HK-2 (cell line): ENCODE measurements around the gene SIGLEC8.
"Not testable (repeated sequence)": the region's sequence is repeated elsewhere in the genome, so short reads cannot be mapped to it uniquely, and the experiment has no call there.

Source experiments
- DNase-seq: peaks from one replicate; pipeline ENCODE4 v3.0.0-alpha.2; 2018; ENCODE audit not compliant: unreplicated experiment

Gene SIGLEC8

GRCh38 chr19:51458051-51458645 lies at the start of gene SIGLEC8:
SIGLEC8 (minus strand) TSS chr19:51458454; CDS start chr19:51458387, 67 bp downstream.
- DNase-seq, result no peak

DNA sequence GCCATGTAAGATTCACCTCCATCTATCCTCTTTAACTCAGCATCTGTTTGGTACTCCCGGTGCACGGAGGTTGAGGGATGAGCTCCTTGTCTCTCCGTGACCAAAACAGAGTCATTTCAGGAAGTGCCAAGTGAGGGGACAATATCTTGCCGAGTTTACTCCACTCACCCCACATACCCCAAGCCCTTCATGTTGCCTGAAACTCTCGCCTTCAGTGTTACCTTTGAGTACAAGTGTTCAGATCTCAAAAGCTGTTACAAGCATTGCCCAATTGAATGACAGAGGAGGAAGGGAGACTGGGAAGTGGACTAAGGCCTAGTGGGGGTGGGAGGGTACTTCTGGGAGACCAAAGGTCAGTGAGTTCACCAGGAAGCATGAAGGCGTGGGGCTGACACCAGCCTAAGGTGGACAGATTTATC lies 49.4 kb upstream of the SIGLEC8 start:
- DNase-seq, result no peak

GRCh38 chr19:51507192-51507591 lies 48.9 kb upstream of the SIGLEC8 start:
- DNase-seq, result no peak

GRCh38 chr19:51505904-51506303 lies 47.6 kb upstream of the SIGLEC8 start:
- DNase-seq, result no peak

DNA sequence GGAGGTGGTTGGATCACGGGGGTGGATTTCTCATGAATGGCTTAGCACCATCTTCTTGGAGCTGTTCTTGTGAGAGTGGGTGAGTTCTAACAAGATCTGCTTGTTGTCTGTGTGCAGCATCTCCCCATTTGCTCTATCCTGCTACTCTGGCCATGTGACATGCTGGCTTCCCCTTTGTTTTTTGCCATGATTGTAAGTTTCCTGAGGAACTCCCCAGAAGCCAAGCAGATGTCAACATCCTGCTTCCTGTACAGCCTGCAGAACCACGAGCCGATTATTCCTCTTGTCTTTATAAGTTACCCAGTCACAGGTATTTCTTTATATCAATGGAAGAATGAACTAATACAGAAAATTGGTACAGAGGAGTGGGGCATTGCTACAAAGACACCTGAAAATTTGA lies 45.6 kb upstream of the SIGLEC8 start:
- DNase-seq, result no peak

DNA sequence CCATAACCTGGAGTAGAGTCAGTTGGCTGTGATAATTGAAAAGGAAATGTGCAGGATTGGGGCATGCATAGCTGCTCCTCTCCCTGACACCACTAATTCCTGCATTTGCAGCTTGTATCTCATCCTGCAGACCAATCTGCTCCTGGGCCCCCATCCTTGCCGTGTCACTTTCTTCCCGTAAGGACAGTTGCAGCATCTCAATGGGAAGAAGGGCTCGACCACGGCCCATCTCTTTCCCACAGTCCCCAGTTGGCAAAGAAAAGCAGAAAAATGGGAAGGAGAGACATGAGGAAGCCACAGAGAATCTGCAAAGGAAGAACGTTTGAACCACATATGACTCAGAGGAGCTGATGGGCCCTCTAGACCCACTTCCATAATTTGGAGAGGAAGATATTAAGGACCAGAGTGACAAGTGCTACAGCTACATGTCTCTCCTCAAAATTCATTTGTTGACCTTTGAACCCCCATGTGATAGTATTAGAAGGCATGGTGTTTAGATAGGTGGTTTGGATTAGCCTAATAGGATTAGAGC lies 45.1 kb upstream of the SIGLEC8 start:
- no peak for DNase-seq

GRCh38 chr19:51501594-51502263 lies 43.5 kb upstream of the SIGLEC8 start, which contains the start of gene SIGLEC12:
SIGLEC12 (minus strand) TSS chr19:51501800; CDS start chr19:51501733, 67 bp downstream.
- DNase-seq, result no peak

DNA sequence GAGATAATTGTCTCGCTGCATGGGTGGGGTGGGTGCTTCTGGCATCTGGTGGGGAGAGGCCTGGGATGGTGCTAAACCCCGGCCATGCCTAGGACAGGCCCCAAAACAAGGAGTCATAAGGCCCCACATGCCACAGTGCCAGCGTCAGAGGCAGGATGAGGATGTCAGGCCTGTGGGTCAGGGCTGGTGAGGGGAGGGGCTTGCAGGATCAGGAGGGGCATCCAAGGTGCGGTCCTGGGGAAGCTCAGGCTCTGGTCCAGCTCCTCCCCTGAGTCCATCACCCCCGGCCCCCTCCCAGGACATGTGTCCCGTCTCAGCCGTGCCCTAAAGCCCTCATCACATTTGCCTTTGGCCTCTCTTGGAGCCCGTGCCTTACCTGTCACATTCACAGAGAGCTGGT lies 42.7 kb upstream of the SIGLEC8 start:
- not testable (repeated sequence) for DNase-seq

DNA sequence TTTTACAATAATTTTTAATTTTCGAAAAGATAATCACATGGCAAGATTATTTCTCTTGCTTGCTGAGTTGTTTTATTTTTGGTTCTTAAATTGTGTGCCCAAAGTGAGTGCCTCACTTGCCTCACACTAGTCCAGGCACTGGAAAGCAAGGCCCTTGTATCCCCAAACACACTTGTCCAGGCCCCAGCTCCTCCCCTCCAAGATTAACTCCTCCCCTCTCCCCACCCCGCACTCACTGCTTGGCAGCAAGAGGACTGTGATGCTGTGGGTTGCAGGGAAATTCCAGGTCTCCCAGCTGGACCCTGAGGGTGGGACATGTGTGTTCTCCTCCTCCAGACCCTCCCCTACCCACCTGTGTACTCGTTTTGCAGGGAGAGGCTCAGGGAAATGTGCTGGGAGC lies 39.4 kb upstream of the SIGLEC8 start:
- no peak for DNase-seq

- no peak for DNase-seq
These were observed 35.5 kb upstream of the SIGLEC8 start for GRCh38 chr19:51493776-51494175.

DNA sequence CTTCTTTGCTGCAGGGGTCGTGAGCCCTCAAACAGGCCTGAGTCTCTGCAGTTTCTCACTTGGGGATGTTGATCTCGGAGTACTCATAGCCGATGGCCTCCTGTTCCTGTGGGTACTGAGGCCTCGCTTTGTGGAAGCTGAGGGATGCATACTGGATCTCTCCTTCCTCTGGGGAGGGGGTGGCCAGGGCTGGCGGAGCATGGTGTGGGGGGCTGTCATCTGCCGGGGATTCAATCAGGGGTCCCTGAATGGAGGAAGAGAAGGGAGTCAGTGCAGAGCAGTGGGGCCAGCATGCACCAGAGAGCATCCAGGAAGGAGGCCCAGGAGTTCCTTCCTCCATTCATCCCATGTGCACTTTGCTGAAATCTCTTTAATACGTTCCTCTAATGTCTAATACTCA lies 33.3 kb upstream of the SIGLEC8 start:
- DNase-seq, result no peak

DNA sequence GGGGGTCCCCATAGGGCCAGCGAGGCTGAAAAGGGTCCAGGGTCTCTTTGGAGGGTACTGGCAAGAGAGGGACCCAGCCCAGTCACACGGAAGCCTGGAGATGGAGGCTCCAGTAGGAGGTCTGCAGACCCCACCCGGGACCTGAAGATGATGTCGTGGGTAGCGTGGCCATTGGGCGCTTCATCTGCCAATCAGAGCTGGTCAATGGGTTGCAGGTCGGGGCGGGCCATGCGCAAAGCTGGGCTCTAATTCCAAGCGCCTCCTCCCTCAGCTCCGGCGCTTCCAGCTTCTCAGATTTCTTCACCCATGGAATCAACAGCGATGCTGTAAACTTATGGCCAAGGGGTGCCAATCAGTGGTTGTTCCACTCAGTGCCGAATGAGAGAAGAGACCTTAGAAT lies 32.4 kb upstream of the SIGLEC8 start:
- DNase-seq, result no peak

- DNase-seq, result no peak
These were observed 30.9 kb upstream of the SIGLEC8 start for GRCh38 chr19:51489113-51489512.

DNA sequence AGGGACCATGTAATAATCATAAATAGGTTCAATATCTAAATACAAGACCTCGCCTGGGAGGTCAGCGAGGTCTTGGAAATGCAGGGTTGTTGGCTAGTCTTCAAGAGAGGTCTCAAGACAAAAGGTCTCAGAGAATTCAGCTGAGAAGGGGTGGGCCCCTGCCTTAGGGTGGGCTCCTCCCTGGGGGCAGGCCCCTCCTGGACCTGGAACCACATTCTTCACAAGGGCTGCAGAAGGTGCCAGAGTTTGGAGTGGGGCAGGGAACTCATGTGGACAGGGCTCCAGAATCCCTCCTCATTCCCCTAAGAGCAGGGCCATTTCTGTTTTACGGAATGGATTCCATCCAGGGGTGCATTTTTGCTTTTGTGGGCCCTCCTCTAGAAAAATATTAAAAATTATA lies 30.2 kb upstream of the SIGLEC8 start:
- no peak for DNase-seq

- DNase-seq, result no peak
These were observed 27.9 kb upstream of the SIGLEC8 start for GRCh38 chr19:51485960-51486660.

- peak; percentile 29 for DNase-seq
These were observed 22.3 kb upstream of the SIGLEC8 start for GRCh38 chr19:51480590-51480989.

GRCh38 chr19:51479531-51480331 lies 21.5 kb upstream of the SIGLEC8 start:
- DNase-seq, result no peak

- DNase-seq, result no peak
These were observed 20.4 kb upstream of the SIGLEC8 start, which contains the start of gene CEACAM18 for GRCh38 chr19:51478381-51479234. CEACAM18 (plus strand) TSS chr19:51478539.

DNA sequence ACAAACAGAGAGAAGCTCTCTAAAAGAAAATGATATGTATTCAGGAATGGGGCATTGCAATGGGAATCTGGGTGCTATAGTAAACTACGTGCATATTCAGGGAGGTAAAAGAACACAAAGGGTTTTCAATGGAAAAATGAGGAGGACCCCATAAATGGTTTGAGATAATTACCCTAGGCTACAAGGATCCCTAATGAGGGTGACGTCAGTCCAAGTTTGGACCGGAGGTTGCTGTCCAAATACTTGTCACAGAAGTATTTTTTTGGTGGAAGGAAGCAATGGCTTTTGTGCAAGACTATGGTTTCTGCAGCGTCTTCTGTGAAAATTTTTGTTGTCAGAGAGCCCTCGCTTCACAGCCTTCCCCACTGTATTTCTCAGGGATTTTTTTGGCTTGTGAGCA lies 19.1 kb upstream of the SIGLEC8 start:
- DNase-seq, result no peak

- DNase-seq, result no peak
These were observed 17.9 kb upstream of the SIGLEC8 start for GRCh38 chr19:51476164-51476563.
